Cortex of kidney (tissue), 1 donor: ENCODE data around the gene FAM174C.

Experiments used
- DNase-seq: peaks from one replicate; lab custom pipeline; 2025; lab: John Stamatoyannopoulos, UW

FAM174C gene

GRCh38 chr19:1275260-1275975 is at the start of gene FAM174C:
TSS of gene FAM174C (plus strand) at chr19:1275530. CDS start at chr19:1275550, 20 bp downstream.
- DNase-seq: peak; percentile 76

- DNase-seq: no peak
These were observed 49.2 kb upstream of the FAM174C start for GRCh38 chr19:1226227-1226518.

- DNase-seq: no peak
These were observed 48.6 kb upstream of the FAM174C start for GRCh38 chr19:1226522-1227303.

- no peak for DNase-seq
These were observed 47.9 kb upstream of the FAM174C start for GRCh38 chr19:1227304-1228054.

- no peak for DNase-seq
These were observed 47.0 kb upstream of the FAM174C start for GRCh38 chr19:1228161-1228957.

GRCh38 chr19:1229056-1229923 is 46.0 kb upstream of the FAM174C start:
- no peak for DNase-seq

GRCh38 chr19:1229924-1230782 is 45.2 kb upstream of the FAM174C start:
- DNase-seq: no peak

GRCh38 chr19:1230783-1231489 is 44.4 kb upstream of the FAM174C start:
- no peak for DNase-seq

GRCh38 chr19:1231729-1232637 is 43.3 kb upstream of the FAM174C start:
- DNase-seq: no peak

GRCh38 chr19:1232652-1233072 is 42.7 kb upstream of the FAM174C start:
- DNase-seq: no peak

- no peak for DNase-seq
These were observed 42.1 kb upstream of the FAM174C start for GRCh38 chr19:1233115-1233667.

GRCh38 chr19:1234051-1234954 is 41.0 kb upstream of the FAM174C start:
- no peak for DNase-seq

GRCh38 chr19:1234955-1235380 is 40.4 kb upstream of the FAM174C start:
- DNase-seq: no peak

GRCh38 chr19:1235625-1236538 is 39.4 kb upstream of the FAM174C start:
- DNase-seq: no peak

- no peak for DNase-seq
These were observed 38.8 kb upstream of the FAM174C start for GRCh38 chr19:1236576-1236975.
